PFSK-1 (cell line): ENCODE data around the gene TSPAN18.

Source experiments
- FOXP2 ChIP-seq: optimal IDR thresholded peaks from 2 replicates; pipeline ENCODE3; 2011; ENCODE audit warnings: borderline replicate concordance, control low read depth, inconsistent platforms; ENCODE audit not compliant: insufficient read depth; ENCODE audit errors: extremely low read length, extremely low read depth
- POLR2AphosphoS5 ChIP-seq: IDR thresholded peaks from 2 replicates; pipeline ENCODE4 v1.6.1; 2012; ENCODE audit warnings: low read depth, mild to moderate bottlenecking, control low read depth, low read length, moderate library complexity
- REST ChIP-seq, 2 experiments: IDR thresholded peaks; 2 replicates each; pipeline versions ENCODE4 v1.6.1 to v1.8.0; 2011 to 2012; ENCODE audit warnings: low read depth in 2 of 2, low read length in 2 of 2, control low read depth in 1 of 2, inconsistent platforms in 1 of 2, mild to moderate bottlenecking in 1 of 2, moderate library complexity in 1 of 2; ENCODE audit not compliant: insufficient read depth in 1 of 2
- SIN3A ChIP-seq: IDR thresholded peaks from 2 replicates; pipeline ENCODE4 v1.6.1; 2012; ENCODE audit warnings: mild to moderate bottlenecking, low read length, moderate library complexity, borderline replicate concordance; ENCODE audit not compliant: insufficient read depth
- TAF1 ChIP-seq: IDR thresholded peaks from 2 replicates; pipeline ENCODE4 v1.6.1; 2012; ENCODE audit warnings: low read length, control low read depth, borderline replicate concordance; ENCODE audit not compliant: insufficient read depth

Gene TSPAN18

GRCh38 chr11:44950031-44950624 lies 223.4 kb downstream of the TSPAN18 start:
- TF ChIP-seq FOXP2, result no peak
- no peak for TF ChIP-seq REST (IDR thresholded peaks at IDR 0.05; ENCODE audit: insufficient read depth in 1 of 2, low read depth in 2 of 2, low read length in 2 of 2)
- TF ChIP-seq SIN3A, result no peak
- TF ChIP-seq POLR2AphosphoS5, result no peak
- no peak for TF ChIP-seq TAF1

- TF ChIP-seq SIN3A (no peak), FOXP2 (no peak), REST (IDR thresholded peaks at IDR 0.05; ENCODE audit: insufficient read depth in 1 of 2, low read depth in 2 of 2, low read length in 2 of 2) (no peak), POLR2AphosphoS5 (no peak), TAF1 (no peak)
These were observed 224.1 kb downstream of the TSPAN18 start, which contains the start of gene TP53I11 for GRCh38 chr11:44950625-44951476. Gene TP53I11, minus strand, starts transcription at chr11:44950883. Its CDS starts 12,548 bp downstream, at chr11:44938335.

GRCh38 chr11:44952082-44952481 lies 225.3 kb downstream of the TSPAN18 start:
- TF ChIP-seq TAF1 (no peak), SIN3A (no peak), FOXP2 (no peak), REST (IDR thresholded peaks at IDR 0.05; ENCODE audit: insufficient read depth in 1 of 2, low read depth in 2 of 2, low read length in 2 of 2) (no peak), POLR2AphosphoS5 (no peak)

- no peak for TF ChIP-seq SIN3A
- TF ChIP-seq POLR2AphosphoS5, result no peak
- no peak for TF ChIP-seq TAF1
- TF ChIP-seq REST (IDR thresholded peaks at IDR 0.05; ENCODE audit: insufficient read depth in 1 of 2, low read depth in 2 of 2, low read length in 2 of 2), result no peak
- TF ChIP-seq FOXP2, result no peak
These were observed 225.9 kb downstream of the TSPAN18 start for GRCh38 chr11:44952500-44953260.
